HCT116 (cell line): ENCODE data around the gene INPP5F.

Experiments used
- EZH2phosphoT487 ChIP-seq: fragments of 200-600 bp; IDR thresholded peaks from 2 replicates; pipeline ENCODE4 v1.6.1; 2018; ENCODE audit warnings: antibody characterized with exemption, borderline replicate concordance
- POLR2A ChIP-seq: IDR thresholded peaks from 2 replicates; pipeline ENCODE4 v1.7.0; 2011; ENCODE audit warnings: borderline replicate concordance; ENCODE audit not compliant: insufficient read depth, insufficient read length; ENCODE audit errors: extremely low read depth
- RAD21 ChIP-seq: IDR thresholded peaks from 2 replicates; pipeline ENCODE4 v1.6.1; 2012; ENCODE audit warnings: low read depth, mild to moderate bottlenecking
- TCF7L2 ChIP-seq: IDR thresholded peaks from 2 replicates; pipeline ENCODE4 v1.7.0; 2011; ENCODE audit warnings: borderline replicate concordance, inconsistent platforms; ENCODE audit not compliant: insufficient read depth, insufficient read length; ENCODE audit errors: extremely low read depth
- ZFX ChIP-seq: fragments of 450-650 bp; IDR thresholded peaks from 2 replicates; pipeline ENCODE4 v1.6.1; 2017
- TF ChIP-seq, protein P1 (sequence below), 3 experiments: fragments of 200-600 bp in 1 of 3; sonication (generic) in 1 of 3; IDR thresholded peaks in 2 of 3; conservative IDR thresholded peaks in 1 of 3; 2 replicates each; pipeline ENCODE4 v1.5.1; 2012 to 2017; ENCODE audit warnings: low read depth in 2 of 3, low read length in 2 of 3, antibody characterized with exemption in 1 of 3, borderline replicate concordance in 1 of 3, control low read depth in 1 of 3, mild to moderate bottlenecking in 1 of 3, mixed read lengths in 1 of 3, mixed run types in 1 of 3, moderate library complexity in 1 of 3; ENCODE audit not compliant: insufficient read depth in 1 of 3
- TF ChIP-seq, protein P2 (sequence below): IDR thresholded peaks from 2 replicates; pipeline ENCODE4 v1.6.1; 2012
- TF ChIP-seq, protein P3 (sequence below): IDR thresholded peaks from 2 replicates; pipeline ENCODE4 v1.6.1; 2012; ENCODE audit warnings: low read depth

DNA sequence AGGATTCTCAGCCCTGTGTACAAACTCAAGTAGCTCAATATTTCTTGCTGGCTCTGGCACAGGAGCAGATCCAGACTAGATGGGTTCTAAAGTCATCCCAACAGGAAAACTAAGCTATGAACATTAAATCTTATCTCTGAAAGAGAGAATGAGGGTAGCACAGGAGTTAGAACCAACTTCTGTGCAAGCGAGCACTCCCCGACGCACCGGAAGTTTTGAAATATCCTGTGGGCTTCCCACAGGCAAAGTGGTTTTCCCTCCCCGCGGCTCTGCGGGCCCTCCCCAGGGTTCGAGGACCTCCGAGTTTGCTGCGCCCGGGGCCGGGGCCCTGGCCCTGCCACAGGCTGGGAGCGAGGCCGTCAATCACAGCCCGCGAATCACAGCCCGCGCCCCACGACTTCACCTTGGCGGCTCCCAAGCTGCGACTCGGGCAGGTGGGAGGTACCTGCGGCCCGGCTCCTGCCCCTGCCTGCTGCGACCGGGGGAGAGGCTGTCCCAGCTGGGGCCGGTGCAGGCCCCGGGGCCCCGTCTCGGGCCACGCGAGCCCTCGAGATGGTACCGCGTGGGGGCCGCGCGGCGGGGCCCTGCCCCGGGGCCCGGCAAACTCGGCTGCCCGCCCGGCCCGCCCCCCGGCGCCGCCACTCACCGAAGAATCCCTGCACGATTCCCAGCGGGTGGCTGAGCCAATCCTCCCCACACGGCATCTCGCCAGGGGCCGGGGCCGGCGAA, 146.2 kb downstream of the INPP5F start:
- TF ChIP-seq, protein P1, sequence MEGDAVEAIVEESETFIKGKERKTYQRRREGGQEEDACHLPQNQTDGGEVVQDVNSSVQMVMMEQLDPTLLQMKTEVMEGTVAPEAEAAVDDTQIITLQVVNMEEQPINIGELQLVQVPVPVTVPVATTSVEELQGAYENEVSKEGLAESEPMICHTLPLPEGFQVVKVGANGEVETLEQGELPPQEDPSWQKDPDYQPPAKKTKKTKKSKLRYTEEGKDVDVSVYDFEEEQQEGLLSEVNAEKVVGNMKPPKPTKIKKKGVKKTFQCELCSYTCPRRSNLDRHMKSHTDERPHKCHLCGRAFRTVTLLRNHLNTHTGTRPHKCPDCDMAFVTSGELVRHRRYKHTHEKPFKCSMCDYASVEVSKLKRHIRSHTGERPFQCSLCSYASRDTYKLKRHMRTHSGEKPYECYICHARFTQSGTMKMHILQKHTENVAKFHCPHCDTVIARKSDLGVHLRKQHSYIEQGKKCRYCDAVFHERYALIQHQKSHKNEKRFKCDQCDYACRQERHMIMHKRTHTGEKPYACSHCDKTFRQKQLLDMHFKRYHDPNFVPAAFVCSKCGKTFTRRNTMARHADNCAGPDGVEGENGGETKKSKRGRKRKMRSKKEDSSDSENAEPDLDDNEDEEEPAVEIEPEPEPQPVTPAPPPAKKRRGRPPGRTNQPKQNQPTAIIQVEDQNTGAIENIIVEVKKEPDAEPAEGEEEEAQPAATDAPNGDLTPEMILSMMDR (IDR thresholded peaks at IDR 0.05 in 2 of 3, conservative IDR thresholded peaks at IDR 0.05 in 1 of 3; ENCODE audit: borderline replicate concordance in 1 of 3, insufficient read depth in 1 of 3, low read depth in 2 of 3, low read length in 2 of 3) = no peak
- TF ChIP-seq, protein P2, sequence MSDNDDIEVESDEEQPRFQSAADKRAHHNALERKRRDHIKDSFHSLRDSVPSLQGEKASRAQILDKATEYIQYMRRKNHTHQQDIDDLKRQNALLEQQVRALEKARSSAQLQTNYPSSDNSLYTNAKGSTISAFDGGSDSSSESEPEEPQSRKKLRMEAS = no peak
- TF ChIP-seq EZH2phosphoT487 = no peak
- TF ChIP-seq POLR2A = no peak
- no peak for TF ChIP-seq TCF7L2
- no peak for TF ChIP-seq RAD21
- TF ChIP-seq, protein P3, sequence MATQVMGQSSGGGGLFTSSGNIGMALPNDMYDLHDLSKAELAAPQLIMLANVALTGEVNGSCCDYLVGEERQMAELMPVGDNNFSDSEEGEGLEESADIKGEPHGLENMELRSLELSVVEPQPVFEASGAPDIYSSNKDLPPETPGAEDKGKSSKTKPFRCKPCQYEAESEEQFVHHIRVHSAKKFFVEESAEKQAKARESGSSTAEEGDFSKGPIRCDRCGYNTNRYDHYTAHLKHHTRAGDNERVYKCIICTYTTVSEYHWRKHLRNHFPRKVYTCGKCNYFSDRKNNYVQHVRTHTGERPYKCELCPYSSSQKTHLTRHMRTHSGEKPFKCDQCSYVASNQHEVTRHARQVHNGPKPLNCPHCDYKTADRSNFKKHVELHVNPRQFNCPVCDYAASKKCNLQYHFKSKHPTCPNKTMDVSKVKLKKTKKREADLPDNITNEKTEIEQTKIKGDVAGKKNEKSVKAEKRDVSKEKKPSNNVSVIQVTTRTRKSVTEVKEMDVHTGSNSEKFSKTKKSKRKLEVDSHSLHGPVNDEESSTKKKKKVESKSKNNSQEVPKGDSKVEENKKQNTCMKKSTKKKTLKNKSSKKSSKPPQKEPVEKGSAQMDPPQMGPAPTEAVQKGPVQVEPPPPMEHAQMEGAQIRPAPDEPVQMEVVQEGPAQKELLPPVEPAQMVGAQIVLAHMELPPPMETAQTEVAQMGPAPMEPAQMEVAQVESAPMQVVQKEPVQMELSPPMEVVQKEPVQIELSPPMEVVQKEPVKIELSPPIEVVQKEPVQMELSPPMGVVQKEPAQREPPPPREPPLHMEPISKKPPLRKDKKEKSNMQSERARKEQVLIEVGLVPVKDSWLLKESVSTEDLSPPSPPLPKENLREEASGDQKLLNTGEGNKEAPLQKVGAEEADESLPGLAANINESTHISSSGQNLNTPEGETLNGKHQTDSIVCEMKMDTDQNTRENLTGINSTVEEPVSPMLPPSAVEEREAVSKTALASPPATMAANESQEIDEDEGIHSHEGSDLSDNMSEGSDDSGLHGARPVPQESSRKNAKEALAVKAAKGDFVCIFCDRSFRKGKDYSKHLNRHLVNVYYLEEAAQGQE = no peak
- TF ChIP-seq ZFX = no peak
